OCI-LY1 (cell line): ENCODE results near the gene POLD4.

Experiments used
- H2AFZ ChIP-seq: fragments of 200-600 bp; sonication (generic), shearing (Covaris generic); 2 replicates; pipeline ENCODE4 v1.6.0; 2014; ENCODE audit warnings: antibody characterized with exemption, mild to moderate bottlenecking, low read length
- H3F3A ChIP-seq: fragments of 200-600 bp; sonication (generic), shearing (Covaris generic); 2 replicates; pipeline ENCODE4 v1.6.0; 2014; ENCODE audit warnings: mild to moderate bottlenecking, antibody characterized with exemption, low read length, moderate library complexity; ENCODE audit not compliant: insufficient read depth
- H3K27ac ChIP-seq: fragments of 200-600 bp; sonication (generic); 2 replicates; pipeline ENCODE4 v1.5.1; 2014; ENCODE audit warnings: low read length, mixed run types, mild to moderate bottlenecking, low read depth; ENCODE audit not compliant: poor library complexity, severe bottlenecking
- H3K27me3 ChIP-seq: fragments of 200-600 bp; sonication (generic); 2 replicates; pipeline ENCODE4 v1.6.0; 2014; ENCODE audit warnings: antibody characterized with exemption, mild to moderate bottlenecking, low read length, moderate library complexity; ENCODE audit not compliant: insufficient read depth
- H3K36me3 ChIP-seq: fragments of 200-600 bp; sonication (generic); 2 replicates; pipeline ENCODE4 v1.6.1; 2014; ENCODE audit warnings: mild to moderate bottlenecking, antibody characterized with exemption, low read length, moderate library complexity, mixed read lengths; ENCODE audit not compliant: insufficient read depth
- H3K4me1 ChIP-seq: fragments of 200-600 bp; sonication (generic); 2 replicates; pipeline ENCODE4 v1.5.1; 2014; ENCODE audit warnings: mild to moderate bottlenecking, low read length, moderate library complexity; ENCODE audit not compliant: insufficient read depth, severe bottlenecking
- H3K4me2 ChIP-seq: fragments of 200-600 bp; sonication (generic), shearing (Covaris generic); 2 replicates; pipeline ENCODE4 v1.6.1; 2014; ENCODE audit warnings: low read length
- H3K4me3 ChIP-seq: fragments of 200-600 bp; sonication (generic); 2 replicates; pipeline ENCODE4 v1.5.1; 2014; ENCODE audit warnings: low read length, low read depth, mild to moderate bottlenecking, mixed read lengths; ENCODE audit not compliant: poor library complexity, severe bottlenecking
- H3K79me2 ChIP-seq: fragments of 200-600 bp; shearing (Covaris generic); 2 replicates; pipeline ENCODE4 v1.6.1; 2016; ENCODE audit warnings: mixed run types, low read length, mixed read lengths; ENCODE audit not compliant: insufficient read depth
- H3K9ac ChIP-seq: fragments of 200-600 bp; sonication (generic), shearing (Covaris generic); 2 replicates; pipeline ENCODE4 v1.6.1; 2014; ENCODE audit warnings: mild to moderate bottlenecking, low read length, mixed read lengths
- H3K9me2 ChIP-seq: fragments of 200-600 bp; sonication (generic), shearing (Covaris generic); 2 replicates; pipeline ENCODE4 v1.6.1; 2014; ENCODE audit warnings: low read depth, mild to moderate bottlenecking, low read length, mixed read lengths
- H3K9me3 ChIP-seq: fragments of 200-600 bp; shearing (Covaris generic); 2 replicates; pipeline ENCODE4 v1.6.1; 2014; ENCODE audit warnings: low read length, mixed read lengths
- H4K20me1 ChIP-seq: fragments of 200-600 bp; sonication (generic), shearing (Covaris generic); 2 replicates; pipeline ENCODE4 v1.6.0; 2016; ENCODE audit warnings: mild to moderate bottlenecking, low read length; ENCODE audit not compliant: insufficient read depth
- EZH2 ChIP-seq: fragments of 200-600 bp; sonication (generic), shearing (Covaris generic); IDR thresholded peaks from 2 replicates; pipeline ENCODE4 v1.8.0; 2017; ENCODE audit warnings: borderline replicate concordance, mixed run types, mild to moderate bottlenecking, antibody characterized with exemption, low read length, moderate library complexity, mixed read lengths
- TF ChIP-seq, protein P1 (sequence below): fragments of 200-600 bp; sonication (generic), shearing (Covaris generic); IDR thresholded peaks from 2 replicates; pipeline ENCODE4 v1.5.1; 2017; ENCODE audit warnings: mild to moderate bottlenecking, antibody characterized with exemption, low read length, moderate library complexity, mixed read lengths

The POLD4 gene

DNA sequence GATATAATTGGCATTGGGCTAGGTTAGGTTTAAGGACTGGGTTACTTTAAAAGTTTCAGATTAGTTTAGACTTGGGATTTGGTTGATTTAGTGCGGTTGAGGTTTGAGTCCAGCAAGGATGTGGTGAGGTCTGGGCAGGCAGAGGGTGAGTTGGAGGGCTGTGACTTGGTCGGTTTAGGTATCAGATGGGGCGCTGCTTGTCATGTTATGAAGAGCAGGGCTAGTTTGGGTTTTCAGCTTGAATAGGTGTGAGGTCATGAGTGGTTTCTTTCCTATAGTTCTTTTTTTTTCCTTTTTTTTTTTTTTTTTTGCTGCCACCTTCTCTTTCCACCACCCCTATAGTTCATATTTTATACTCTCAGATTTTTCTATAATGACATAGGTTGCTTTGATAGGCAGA lies 15.3 kb upstream of the POLD4 start:
- H3K9me2 ChIP-seq = no peaks in the 10 kb centered on the region
- no peaks in the 10 kb centered on the region for H3K79me2 ChIP-seq
- H3K36me3 ChIP-seq = no peaks in the 10 kb centered on the region
- no peak overlapping the region for H2AFZ ChIP-seq
- H3K27ac ChIP-seq = no peak overlapping the region
- no peak overlapping the region for H3K4me3 ChIP-seq
- no peak overlapping the region for H3K4me2 ChIP-seq
- TF ChIP-seq EZH2 = no peak
- TF ChIP-seq, protein P1, sequence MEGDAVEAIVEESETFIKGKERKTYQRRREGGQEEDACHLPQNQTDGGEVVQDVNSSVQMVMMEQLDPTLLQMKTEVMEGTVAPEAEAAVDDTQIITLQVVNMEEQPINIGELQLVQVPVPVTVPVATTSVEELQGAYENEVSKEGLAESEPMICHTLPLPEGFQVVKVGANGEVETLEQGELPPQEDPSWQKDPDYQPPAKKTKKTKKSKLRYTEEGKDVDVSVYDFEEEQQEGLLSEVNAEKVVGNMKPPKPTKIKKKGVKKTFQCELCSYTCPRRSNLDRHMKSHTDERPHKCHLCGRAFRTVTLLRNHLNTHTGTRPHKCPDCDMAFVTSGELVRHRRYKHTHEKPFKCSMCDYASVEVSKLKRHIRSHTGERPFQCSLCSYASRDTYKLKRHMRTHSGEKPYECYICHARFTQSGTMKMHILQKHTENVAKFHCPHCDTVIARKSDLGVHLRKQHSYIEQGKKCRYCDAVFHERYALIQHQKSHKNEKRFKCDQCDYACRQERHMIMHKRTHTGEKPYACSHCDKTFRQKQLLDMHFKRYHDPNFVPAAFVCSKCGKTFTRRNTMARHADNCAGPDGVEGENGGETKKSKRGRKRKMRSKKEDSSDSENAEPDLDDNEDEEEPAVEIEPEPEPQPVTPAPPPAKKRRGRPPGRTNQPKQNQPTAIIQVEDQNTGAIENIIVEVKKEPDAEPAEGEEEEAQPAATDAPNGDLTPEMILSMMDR = no peak
- H4K20me1 ChIP-seq = no peaks in the 10 kb centered on the region
- 0 out of 2 replicates have a peak, but pooled peaks cover 11% of the 10 kb centered on the region for H3K27me3 ChIP-seq
- H3K4me1 ChIP-seq = peaks cover 16% of the 10 kb centered on the region
- H3K9me3 ChIP-seq = no peaks in the 10 kb centered on the region
- H3F3A ChIP-seq = no peaks in the 10 kb centered on the region
- H3K9ac ChIP-seq = no peak overlapping the region

DNA sequence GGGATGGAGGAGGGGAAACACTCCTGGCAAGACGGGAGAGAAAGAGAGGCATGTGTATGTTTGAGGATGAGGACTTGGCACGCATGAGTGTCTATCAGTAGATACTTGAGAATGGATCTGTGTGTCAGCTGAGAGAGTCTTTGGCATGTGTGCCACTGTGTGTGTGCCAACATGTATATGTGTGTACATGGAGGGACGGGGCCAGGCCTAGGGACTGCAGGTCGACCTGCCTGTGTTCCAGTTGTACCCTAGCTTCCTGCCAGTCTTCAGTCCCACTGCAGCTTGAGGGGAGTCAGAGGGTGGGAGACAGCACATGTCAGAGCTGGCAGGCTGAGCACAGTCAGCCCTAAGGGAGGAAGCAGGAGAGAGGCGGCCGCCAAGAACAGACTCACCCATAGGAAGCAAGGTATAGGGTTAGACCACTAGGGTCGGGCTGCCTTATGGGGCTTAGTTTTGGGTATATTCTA lies 14.4 kb upstream of the POLD4 start:
- Histone ChIP-seq H3K36me3 (no peaks in the 10 kb centered on the region), H3K4me2 (no peak overlapping the region), H3K27me3 (peaks cover 13% of the 10 kb centered on the region; the same call in 1 of the 2 replicates), H3K9me3 (no peaks in the 10 kb centered on the region), H3K4me3 (no peak overlapping the region), H3K9me2 (no peaks in the 10 kb centered on the region), H3K4me1 (peaks cover 10% of the 10 kb centered on the region), H3K79me2 (no peaks in the 10 kb centered on the region), H3K9ac (no peak overlapping the region), H2AFZ (no peak overlapping the region), H3F3A (no peaks in the 10 kb centered on the region), H3K27ac (no peak overlapping the region), H4K20me1 (no peaks in the 10 kb centered on the region)
- TF ChIP-seq, protein P1 = no peak
- TF ChIP-seq EZH2 = no peak

DNA sequence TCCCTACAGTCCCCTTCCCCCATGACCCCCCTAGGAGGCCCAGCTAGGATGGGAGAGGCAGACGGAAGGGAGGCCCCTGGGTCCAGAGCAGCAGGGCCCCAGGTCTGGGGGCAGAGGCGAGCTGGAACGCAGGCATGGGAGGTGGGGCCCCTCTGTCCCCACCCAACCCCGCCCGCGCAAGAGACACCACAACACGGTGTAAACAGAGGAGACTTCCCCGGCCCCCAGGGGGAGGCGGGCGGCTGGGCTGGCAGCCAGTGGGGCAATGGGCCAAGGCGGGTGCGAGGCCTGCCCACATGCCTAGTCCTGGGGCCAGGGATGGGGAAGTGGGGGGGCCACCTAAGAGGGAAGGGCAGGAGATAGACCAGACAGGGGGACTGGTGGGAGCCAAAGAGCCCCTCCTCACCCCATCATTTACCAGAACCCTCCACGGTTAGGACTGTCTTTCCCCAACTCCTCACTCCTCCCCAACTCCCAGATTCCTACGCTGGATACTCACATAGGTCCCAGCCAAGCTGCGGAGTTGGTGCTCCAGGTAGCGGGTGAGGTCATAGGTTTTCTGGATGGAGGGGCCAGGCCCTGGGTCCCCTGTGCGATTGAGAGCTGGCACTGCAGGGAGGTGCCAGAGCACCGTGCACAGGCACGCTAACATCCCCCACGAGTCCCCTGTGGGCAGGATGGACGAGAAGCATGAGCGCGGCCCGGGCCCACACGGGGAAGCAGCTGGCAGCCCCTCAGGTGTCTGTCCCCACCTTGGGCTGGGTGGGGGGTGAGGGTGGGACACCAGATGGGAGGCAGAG lies 13.8 kb upstream of the POLD4 start:
- Histone ChIP-seq H2AFZ (no peak overlapping the region), H3K4me3 (no peak overlapping the region), H3K27ac (no peak overlapping the region), H3K79me2 (no peaks in the 10 kb centered on the region), H4K20me1 (no peaks in the 10 kb centered on the region), H3K27me3 (peaks cover 17% of the 10 kb centered on the region; the same call in 1 of the 2 replicates), H3F3A (no peaks in the 10 kb centered on the region), H3K9me2 (no peaks in the 10 kb centered on the region), H3K4me2 (no peak overlapping the region), H3K36me3 (no peaks in the 10 kb centered on the region), H3K4me1 (peaks cover 10% of the 10 kb centered on the region), H3K9me3 (no peaks in the 10 kb centered on the region), H3K9ac (no peak overlapping the region)
- TF ChIP-seq, protein P1 = no peak
- no peak for TF ChIP-seq EZH2
